Sigmoid colon (tissue), 4 donors: ENCODE measurements around the gene RPP21.

Experiments
- CTCF ChIP-seq, 4 experiments: fragments of 450-650 bp in 3 of 4; fragments of 200-600 bp in 1 of 4; IDR thresholded peaks; one replicate each; pipeline ENCODE4 v1.5.1; 2016 to 2019; ENCODE audit warnings: antibody characterized with exemption in 4 of 4, mild to moderate bottlenecking in 3 of 4, moderate library complexity in 2 of 4
- EP300 ChIP-seq, 4 donors: sonication (generic); formaldehyde crosslinking; IDR thresholded peaks; one replicate each; pipeline ENCODE4 v1.6.1; 2017; ENCODE audit warnings: antibody characterized with exemption in 4 of 4
- POLR2AphosphoS5 ChIP-seq, 4 donors: sonication (generic); formaldehyde crosslinking; IDR thresholded peaks; one replicate each; pipeline ENCODE4 v1.6.1; 2017; ENCODE audit warnings: antibody characterized with exemption in 4 of 4

- no peak for TF ChIP-seq EP300 (IDR thresholded peaks at IDR 0.05)
- no peak for TF ChIP-seq POLR2AphosphoS5 (IDR thresholded peaks at IDR 0.05)
- no peak for TF ChIP-seq CTCF (IDR thresholded peaks at IDR 0.05)
Measured at GRCh38 chr6:30304002-30304401, 41.0 kb upstream of the RPP21 start.
